DMS53 treated with DMSO at 0.1 percent for 48 hours (cell line): ENCODE data around the gene PDGFRB.

ENCODE experiments used
- DNase-seq: peaks from one replicate; lab custom pipeline; 2025; ENCODE audit not compliant: unreplicated experiment; lab: John Stamatoyannopoulos, UW

Gene PDGFRB

GRCh38 chr5:150132740-150133139 lies 22.9 kb downstream of the PDGFRB start:
- no peak for DNase-seq

GRCh38 chr5:150131978-150132694 lies 23.5 kb downstream of the PDGFRB start:
- no peak for DNase-seq

GRCh38 chr5:150131461-150131860 lies 24.2 kb downstream of the PDGFRB start:
- DNase-seq = no peak

GRCh38 chr5:150130493-150130922 lies 25.1 kb downstream of the PDGFRB start:
- no peak for DNase-seq

- DNase-seq = peak; percentile 64
Observed at GRCh38 chr5:150129813-150130492, 25.7 kb downstream of the PDGFRB start.

- DNase-seq = no peak
Observed at GRCh38 chr5:150129454-150129812, 26.2 kb downstream of the PDGFRB start.

GRCh38 chr5:150126921-150127265 lies 28.8 kb downstream of the PDGFRB start:
- DNase-seq = no peak

- DNase-seq = no peak
Observed at GRCh38 chr5:150126199-150126920, 29.3 kb downstream of the PDGFRB start.

GRCh38 chr5:150125334-150125733 lies 30.3 kb downstream of the PDGFRB start:
- no peak for DNase-seq

GRCh38 chr5:150124596-150124995 lies 31.0 kb downstream of the PDGFRB start:
- no peak for DNase-seq

GRCh38 chr5:150124111-150124557 lies 31.5 kb downstream of the PDGFRB start:
- DNase-seq = no peak

GRCh38 chr5:150123542-150123941 lies 32.1 kb downstream of the PDGFRB start:
- DNase-seq = no peak

GRCh38 chr5:150122536-150123481 lies 32.8 kb downstream of the PDGFRB start:
- DNase-seq = no peak

GRCh38 chr5:150122158-150122510 lies 33.5 kb downstream of the PDGFRB start:
- no peak for DNase-seq

GRCh38 chr5:150121448-150122157 lies 34.0 kb downstream of the PDGFRB start:
- no peak for DNase-seq

- DNase-seq = no peak
Observed at GRCh38 chr5:150120617-150121447, 34.8 kb downstream of the PDGFRB start.

GRCh38 chr5:150120062-150120441 lies 35.6 kb downstream of the PDGFRB start:
- DNase-seq = no peak

- DNase-seq = no peak
Observed at GRCh38 chr5:150119421-150120061, 36.1 kb downstream of the PDGFRB start.
